ENCODE results near the gene FZD7.

FZD7 gene

GRCh38 chr2:202002381-202002780, 31.3 kb upstream of the FZD7 start:
- DNase-seq (ENCODE audit: low spot score) = no peak
- H3K4me3 ChIP-seq = no peak overlapping the region
- TF ChIP-seq, protein P1, sequence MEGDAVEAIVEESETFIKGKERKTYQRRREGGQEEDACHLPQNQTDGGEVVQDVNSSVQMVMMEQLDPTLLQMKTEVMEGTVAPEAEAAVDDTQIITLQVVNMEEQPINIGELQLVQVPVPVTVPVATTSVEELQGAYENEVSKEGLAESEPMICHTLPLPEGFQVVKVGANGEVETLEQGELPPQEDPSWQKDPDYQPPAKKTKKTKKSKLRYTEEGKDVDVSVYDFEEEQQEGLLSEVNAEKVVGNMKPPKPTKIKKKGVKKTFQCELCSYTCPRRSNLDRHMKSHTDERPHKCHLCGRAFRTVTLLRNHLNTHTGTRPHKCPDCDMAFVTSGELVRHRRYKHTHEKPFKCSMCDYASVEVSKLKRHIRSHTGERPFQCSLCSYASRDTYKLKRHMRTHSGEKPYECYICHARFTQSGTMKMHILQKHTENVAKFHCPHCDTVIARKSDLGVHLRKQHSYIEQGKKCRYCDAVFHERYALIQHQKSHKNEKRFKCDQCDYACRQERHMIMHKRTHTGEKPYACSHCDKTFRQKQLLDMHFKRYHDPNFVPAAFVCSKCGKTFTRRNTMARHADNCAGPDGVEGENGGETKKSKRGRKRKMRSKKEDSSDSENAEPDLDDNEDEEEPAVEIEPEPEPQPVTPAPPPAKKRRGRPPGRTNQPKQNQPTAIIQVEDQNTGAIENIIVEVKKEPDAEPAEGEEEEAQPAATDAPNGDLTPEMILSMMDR (IDR thresholded peaks at IDR 0.05) = no peak
- H3K27ac ChIP-seq = no peak overlapping the region

DNA sequence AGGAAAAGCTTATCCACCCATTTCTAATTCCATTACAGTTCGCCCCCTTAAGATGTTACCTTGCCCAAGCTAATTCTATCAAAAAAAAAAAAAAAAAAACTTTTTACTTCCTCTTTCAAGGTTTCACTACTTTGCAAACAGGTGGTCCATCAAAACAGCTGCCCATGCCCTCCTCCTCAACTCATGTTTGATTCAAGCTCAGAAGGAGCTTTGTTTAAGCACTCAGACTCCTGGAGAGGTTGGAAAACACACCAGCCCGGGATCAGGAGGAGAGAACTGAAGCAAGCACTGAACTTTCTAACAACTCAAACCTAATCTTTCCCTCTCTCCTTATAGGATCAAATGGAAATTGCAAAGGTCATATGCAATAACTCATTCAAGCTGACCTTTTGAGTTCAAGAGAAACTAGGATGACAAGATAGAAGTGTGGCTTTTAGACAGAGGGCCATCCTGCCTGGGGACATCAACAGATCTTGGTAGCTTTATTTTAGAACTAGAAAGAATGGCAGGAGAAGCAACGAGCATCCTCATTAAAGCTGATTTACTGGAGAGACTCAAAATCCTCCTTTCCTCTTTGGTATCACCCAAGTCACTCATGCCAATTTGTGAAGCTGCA, 28.3 kb upstream of the FZD7 start:
- TF ChIP-seq, protein P1 (IDR thresholded peaks at IDR 0.05) = no peak
- Histone ChIP-seq H3K27ac (no peak overlapping the region), H3K4me3 (no peak overlapping the region)
- no peak for DNase-seq (ENCODE audit: low spot score)

GRCh38 chr2:202006301-202006700, 27.4 kb upstream of the FZD7 start:
- H3K4me3 ChIP-seq = no peak overlapping the region
- no peak overlapping the region for H3K27ac ChIP-seq
- TF ChIP-seq, protein P1 (IDR thresholded peaks at IDR 0.05) = no peak
- DNase-seq (ENCODE audit: low spot score) = no peak

DNA sequence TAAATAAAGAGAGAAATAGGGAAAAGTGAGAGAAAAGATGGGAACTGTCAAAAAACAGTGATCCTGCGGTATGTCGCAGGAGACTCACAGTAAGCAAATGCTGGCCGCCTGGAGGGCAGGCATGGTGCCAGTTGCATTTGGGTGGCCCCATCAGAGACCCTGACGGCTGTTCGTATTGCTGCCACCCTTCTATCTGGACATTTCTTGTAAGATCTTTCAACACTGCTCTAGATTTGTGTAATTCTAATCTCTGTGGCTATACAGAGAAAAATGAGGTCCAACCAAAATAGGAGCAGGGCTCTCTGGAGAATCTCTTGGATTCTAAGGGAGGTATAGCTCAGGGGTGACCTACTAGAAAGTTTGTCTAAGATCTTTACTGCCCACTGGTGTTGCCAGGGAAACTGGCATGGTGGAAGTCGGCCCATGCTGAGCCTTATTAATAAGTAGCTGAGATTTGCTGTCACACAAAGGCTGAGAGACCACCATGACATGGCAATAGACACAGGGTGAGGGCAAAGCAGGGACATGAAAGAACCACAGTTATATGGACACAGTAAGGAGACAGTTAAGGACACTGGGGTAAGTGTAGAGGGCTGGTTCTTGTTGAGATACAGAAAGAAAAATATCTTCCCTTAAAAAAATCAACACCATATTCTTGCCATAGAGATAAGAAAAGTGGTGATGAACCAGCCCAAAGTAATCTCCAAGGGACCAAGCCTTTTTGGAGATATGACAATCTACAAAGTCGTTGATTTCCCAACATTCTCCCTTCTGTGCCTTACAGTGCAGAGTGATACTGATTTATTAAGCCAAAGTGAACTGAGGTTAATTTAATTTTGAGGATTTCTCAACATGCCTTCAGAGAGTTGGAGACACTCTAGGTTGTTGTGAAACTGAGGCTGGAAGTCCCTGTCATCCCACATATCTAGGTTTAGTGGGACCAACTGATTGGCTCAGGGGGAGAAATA, 26.4 kb upstream of the FZD7 start:
- TF ChIP-seq, protein P1 (IDR thresholded peaks at IDR 0.05) = no peak
- no peak for DNase-seq (ENCODE audit: low spot score)
- no peak overlapping the region for H3K27ac ChIP-seq
- no peak overlapping the region for H3K4me3 ChIP-seq

- Histone ChIP-seq H3K4me3 (no peak overlapping the region), H3K27ac (no peak overlapping the region)
- TF ChIP-seq, protein P1 (IDR thresholded peaks at IDR 0.05) = no peak
- DNase-seq (ENCODE audit: low spot score) = no peak
Observed at GRCh38 chr2:202007983-202008354, 25.7 kb upstream of the FZD7 start.

DNA sequence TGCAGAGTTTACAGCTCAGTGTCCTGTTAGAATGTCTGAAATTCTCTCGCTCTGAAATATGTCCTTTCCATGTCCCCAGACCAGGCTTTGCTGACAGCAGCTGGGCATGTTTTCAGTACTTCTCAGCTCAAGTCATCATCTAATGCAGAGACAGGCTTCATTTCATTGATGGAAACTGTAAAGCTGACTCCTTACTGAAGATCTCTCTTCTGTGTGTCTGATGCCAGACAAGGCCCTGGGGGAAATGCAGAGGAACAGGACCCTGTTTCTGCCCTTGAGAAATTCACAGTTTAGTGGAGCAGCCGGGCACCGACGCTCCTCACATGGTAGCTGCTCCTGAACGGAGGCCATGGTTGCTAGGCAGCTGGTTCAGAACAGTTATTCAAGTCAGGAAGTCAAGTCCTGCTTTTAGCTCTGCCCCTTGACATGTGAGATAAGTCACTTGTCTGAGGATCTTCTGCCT, 24.6 kb upstream of the FZD7 start:
- no peak for DNase-seq (ENCODE audit: low spot score)
- H3K4me3 ChIP-seq = peak overlapping the region; percentile 44
- TF ChIP-seq, protein P1 (IDR thresholded peaks at IDR 0.05) = no peak
- H3K27ac ChIP-seq = peak overlapping the region in 1 of 2 donors; percentile 64

Measured in coronary artery (tissue), 2 donors.